Right ventricle myocardium inferior (tissue), 1 donor: ENCODE measurements around the gene TGM2. TPM values are rescaled to one million over a fixed set of nuclear protein-coding genes. Genes with fewer than 3 reads are reported as not detected.
A peak's percentile ranks its signal among the peaks of the same experiment; 100 is the strongest.

Experiments used
- ATAC-seq: fragments of 200-7000 bp; cut with Tn5 transposase; one replicate; pipeline ENCODE4 v1.9.1; 2020; ENCODE audit warnings: mild to moderate bottlenecking, moderate library complexity
- DNase-seq: peaks from one replicate; pipeline ENCODE4 v3.0.0; 2021; ENCODE audit errors: missing footprints
- intact Hi-C: fragments of 100-400 bp; cut with DNase I; formaldehyde crosslinking; loops from one replicate; pipeline ENCODE4 v1.11.0; 2022
- long read RNA-seq: library from polyadenylated mRNA; unstranded; transcript quantifications from one replicate; pipeline ENCODE4 v2.0.0, GENCODE V29; 2021
- total RNA-seq: library from RNA; stranded (reverse); fragmentation: NEBNext Ultra II Directional; extraction: Animal tissue kit (Norgen Biotek cat#: 25700); gene quantifications from one replicate; pipeline ENCODE4 v1.2.1, GENCODE V29; 2021
- donor health status: DM: no; HTN: yes; CAD: no; lungs with severe emphysema.

Gene TGM2
- total RNA-seq: 581 TPM
- long read RNA-seq, full-length matches to known transcripts: 402 of 1,025 reads
- long read RNA-seq, partial matches to known transcripts: 556 of 1,025 reads
- long read RNA-seq, other reads (novel, unspliced or antisense): 67 of 1,025 reads

DNA sequence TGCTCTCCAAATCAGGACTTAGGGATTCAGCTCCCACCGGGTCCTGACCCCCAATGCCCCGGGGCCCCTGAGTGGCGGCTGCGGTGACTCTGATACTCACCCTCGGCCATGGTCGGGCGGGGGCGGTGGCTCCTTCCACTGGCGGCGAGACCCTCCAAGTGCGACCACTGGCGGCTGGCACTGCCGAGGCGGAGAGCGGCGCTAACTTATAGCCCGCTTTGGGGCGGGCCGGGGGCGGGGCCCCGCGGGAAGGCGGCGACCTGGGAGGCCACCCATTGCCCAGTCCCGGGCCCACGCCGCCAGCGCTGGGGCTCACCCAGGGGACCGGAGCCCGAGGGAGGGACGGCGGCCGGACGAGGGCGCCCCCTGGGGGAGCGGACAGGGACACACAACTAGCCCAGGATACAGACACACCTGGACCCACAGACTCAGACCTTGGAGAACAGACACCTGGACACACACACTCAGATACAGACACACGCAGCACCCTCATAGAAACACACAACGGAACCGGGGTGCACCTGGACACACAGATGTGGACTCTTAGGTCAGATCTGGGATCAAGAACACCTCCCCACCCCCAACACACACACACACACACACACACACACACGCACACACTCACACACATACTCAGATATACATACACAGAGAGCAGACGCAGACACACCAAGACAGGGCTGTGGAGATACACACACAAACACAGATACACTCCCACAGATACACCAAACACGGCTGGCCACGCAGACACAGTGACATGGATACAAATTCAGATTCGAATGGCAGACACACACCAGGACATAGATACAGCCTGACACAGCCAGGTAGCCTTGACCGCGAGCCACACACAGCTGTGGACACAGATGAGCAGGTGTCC, at the start of gene TGM2:
Gene TGM2, minus strand, starts transcription at position 182 of the 877 bp plus-strand sequence. Its CDS starts 72 bp downstream, at position 110.
- intact Hi-C loops: loop anchor here (1.0 to 2.0 kb wide), 3 partner anchors 57 to 109 kb away; no protein-coding TSS in a partner anchor
- DNase-seq: peak; percentile 93
- ATAC-seq: peak; percentile 83

DNA sequence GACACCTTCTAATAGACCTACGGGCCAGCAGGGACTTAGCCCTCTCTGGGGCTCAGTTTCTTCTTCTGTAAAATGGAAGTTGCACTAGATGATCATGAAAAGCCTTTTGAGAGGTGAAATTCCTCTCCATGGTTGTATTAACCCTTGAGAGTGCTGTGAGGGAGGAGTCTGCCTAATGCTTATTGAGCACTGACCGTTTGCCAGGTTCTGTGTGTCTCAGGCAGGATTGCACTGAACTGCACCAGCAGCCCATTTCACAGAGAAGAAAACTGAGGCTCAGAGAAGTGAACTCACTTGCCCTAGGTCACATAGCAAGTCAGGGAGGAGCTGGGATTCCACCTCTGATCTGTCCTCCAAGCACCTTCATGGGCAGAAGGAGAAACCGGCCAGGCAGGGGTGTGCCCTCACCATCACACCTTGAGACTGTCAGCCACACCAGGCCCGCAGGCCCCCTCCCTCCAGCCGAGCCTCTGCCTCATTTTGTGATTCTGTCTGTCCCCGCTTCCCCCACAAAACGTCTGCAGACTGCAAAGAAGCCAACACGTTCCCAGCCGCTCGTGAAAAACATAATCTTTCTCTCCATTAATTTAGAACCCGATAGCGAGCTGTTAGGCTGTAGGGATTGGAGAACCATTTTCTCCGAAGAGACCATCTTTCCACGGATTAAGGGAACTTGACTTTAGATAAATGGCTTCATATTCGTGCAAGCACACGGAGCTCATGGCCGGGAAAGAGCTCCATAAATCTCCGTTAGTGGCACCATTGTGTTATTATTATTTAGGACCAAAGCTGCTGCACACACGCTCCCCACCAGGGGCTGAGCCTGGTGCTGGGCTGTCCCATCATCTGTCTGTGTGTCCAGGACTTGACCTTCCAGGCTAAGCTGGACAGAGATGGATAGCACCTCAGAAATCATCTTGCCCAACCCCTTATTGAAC, 49.5 kb upstream of the TGM2 start:
- no peak for DNase-seq
- ATAC-seq: no peak
- intact Hi-C loops: no loop called here

DNA sequence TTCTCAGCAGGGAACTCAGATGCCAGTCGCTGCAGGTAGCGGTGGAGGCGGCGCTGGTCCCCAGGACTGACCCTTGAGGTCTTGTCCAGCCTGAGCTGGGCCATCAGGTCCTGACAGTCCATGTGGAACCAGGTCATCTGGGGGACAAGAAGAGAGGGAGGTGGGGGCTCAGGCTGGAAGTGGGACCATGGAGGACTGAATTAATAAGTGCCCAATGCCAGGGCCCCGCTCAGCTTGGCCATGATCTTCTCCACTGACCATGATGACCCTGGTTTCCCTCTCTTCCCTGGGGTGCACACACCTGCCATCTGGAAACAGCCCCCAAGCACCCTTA, 48.5 kb upstream of the TGM2 start:
- intact Hi-C loops: no loop called here
- ATAC-seq: no peak
- no peak for DNase-seq

DNA sequence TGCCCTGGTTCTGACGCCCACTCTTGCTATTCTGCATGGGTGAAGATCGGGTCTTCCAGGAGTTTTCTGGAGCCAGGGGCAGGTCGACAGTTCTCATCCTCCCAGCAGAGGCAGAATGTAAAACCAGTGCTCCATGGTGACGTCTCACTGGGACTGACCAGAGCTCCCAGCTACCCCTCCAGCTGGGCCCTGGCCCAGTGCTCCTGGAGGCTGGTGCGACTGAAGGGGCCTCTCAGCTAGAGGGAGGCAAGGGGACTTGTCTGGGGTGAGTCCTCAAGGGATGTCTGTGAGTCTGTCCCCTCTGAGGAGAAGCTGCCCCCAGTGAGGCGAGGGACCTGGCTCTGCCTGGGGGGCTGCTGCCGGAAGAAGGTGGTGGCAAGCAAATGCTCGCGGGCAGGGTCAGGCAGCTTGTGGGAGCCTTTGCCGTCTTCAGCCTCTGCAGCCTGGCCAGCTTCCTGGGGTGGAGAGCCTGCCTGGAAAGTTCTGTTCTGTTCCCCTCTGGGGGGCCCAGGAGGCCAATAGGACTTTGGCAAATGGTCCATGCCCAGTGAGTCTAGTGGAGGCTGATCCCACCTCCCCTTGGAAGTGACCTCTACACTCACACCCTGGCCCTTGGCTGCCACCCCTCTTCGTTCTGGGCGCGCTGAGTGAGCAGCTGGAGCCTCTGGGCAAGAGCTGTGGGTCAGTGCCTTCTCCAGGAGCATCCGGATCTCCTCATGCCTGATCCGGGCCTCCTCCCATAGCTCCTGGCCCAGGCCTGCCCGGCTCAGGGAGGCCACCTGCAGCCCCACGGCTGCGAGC, 47.9 kb upstream of the TGM2 start:
- ATAC-seq: peak; percentile 52
- DNase-seq: peak; percentile 76
- intact Hi-C loops: no loop called here

DNA sequence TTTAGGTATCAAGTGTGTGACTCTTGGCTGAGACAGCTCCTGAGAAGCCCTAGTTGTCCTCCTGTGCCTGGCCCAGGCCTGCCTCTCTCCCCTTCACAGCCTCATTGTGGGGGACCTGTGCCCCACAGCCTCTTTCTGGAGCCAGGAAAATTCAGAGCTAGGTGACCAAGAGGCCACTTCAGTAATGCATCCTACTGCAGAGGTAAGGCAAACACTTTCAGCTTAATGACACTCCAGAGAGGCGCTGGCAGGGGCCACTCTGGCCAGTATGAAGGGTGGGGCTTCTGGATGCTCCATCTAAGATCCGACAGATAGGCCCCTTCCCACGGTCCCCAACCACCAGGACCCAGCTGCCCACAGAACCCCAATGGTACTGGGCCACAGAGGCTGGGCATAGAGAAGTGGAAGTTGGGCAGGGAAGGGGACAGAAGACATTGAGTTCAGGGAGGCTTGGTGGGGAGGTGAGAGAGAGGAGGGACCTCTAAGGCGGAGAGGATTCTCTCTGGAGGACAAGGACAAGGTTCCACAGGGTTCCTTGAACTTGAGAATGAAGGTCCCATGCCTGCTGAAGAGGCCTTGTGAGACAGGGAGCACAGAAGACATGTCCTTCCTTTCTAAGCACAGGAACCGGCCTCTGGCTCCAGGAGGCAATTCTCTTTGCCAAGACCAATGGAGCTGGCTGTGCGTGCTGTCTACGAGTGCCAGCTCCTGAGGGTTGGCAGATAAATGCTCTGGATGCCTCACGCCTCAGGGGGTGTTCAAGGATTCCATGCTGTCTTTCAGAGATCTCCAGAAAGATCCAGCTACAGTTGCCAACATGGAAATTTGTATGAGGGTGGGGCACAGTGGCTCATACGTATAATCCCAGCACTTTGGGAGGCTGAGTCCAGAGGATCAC, 46.4 kb upstream of the TGM2 start:
- intact Hi-C loops: no loop called here
- DNase-seq: no peak
- peak; percentile 23 for ATAC-seq

DNA sequence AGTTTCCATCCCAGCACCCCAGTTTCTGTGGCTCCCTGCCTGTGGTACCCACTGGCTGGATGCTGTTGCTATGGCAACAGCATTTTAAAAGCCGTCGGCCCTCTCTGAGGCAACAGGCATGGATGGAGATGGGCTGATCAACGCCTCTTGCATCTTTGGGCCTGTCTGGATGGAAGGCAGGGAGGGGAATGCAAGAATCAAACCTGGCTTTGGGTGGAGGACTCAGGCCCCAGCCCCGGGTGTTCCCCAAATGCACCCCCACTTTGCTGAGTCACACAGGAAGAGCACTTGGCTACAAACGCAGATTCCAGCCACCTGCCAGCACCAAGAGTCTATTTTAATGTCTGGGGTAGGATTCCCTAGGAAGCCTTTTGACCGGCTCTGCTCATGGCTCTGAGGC, 45.7 kb upstream of the TGM2 start:
- intact Hi-C loops: no loop called here
- DNase-seq: no peak
- no peak for ATAC-seq

DNA sequence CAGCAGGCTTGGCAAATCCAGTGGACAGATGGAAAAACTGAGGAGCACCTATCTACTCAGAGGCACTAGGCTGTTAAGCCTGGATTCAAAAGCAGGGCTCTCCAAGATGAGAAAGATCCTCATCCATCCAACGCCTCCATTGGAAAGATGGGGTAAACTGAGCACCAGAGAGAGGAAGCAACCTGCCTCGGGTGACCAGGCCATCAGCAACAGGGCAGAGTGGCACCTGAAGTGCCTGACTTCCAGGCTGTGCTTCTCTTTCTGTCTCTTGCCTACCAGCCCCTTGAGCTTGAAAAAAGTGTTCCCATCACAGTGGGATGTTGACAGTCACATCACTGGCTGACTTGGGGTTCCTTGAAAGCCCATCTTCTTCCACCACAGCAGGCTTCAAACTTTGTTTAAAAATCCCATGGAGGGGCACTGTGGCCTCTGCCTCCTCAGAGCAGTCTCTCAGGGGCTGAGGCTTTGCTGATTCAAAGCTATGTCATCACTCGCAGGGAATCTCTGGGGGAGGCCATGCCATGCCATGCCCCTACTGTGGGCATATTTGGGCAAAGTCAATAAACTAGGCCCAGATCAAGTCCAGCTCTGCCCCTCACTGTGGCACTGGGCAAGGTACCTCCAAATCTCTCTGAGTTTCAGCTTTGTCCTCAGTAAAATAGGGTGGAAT, 44.8 kb upstream of the TGM2 start:
- ATAC-seq (no peak), DNase-seq (no peak)
- intact Hi-C loops: no loop called here

DNA sequence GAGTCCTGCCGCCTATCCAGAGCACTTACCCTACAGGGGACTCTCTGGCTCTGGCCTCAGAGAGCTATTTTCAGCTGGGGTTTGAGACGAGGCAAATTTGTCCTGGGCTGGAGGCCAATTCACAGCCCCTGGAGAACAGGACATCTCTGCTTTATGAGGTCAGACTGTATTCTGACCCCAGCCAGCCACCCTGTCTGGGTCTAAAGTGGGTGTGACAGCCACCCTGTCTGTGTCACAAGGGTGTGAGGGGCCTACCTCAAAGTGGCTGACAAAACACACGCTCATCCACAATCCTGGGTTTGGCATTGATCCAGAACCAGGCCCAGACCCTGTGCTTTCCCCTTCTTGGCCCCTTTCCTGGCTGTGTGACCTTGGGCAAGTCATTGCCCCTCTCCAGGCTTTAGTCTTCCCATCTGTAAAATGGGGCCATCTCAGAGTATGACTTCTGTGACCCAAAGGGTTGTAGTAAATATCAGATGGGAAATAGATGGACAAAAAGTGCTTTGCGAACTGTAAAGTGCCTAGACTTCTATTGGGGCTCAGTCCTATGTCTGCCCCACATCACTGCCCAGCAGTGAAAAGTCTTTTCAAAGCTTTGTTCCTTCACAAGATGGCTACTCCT, 44.1 kb upstream of the TGM2 start:
- DNase-seq: no peak
- intact Hi-C loops: no loop called here
- peak; percentile 71 for ATAC-seq

DNA sequence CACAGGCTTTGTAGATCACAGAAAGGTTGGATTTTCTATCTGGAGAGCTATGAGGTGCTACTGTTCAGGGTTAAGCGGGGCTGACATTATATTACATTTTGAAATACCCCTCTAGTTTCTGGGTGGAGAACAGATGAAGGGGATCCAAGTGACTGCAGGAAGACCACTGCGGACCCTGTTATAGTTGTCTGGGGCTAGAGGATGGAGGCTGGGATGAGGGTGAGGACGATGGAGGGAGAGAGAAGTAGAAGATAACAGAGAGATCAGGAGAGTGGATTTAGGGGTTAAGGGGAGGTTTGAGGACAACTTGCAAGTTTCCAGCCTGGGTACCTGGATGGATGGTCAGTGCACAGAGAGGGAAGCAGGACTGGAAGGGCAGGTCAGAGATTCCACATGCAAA, 43.5 kb upstream of the TGM2 start:
- intact Hi-C loops: no loop called here
- ATAC-seq (no peak), DNase-seq (no peak)

DNA sequence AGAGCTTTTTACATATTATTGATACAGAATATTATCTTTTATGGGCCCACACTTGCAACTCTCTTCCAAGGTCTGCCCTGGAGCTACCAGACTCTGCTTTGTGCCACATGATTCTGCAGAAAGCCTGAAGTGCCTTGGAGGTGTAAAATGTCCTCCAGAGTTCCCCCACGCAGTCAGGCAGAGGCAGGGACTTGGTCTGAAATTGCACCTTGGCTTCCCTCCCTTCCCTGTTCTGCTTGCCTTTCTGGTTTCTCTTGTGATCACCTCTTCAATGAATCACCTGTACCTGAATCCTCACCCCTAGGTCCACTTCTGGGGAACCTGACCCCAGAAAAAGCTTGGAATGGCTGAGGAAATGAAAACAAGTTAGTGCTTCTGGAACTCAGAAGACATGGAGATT, 43.0 kb upstream of the TGM2 start:
- ATAC-seq: no peak
- intact Hi-C loops: no loop called here
- no peak for DNase-seq

DNA sequence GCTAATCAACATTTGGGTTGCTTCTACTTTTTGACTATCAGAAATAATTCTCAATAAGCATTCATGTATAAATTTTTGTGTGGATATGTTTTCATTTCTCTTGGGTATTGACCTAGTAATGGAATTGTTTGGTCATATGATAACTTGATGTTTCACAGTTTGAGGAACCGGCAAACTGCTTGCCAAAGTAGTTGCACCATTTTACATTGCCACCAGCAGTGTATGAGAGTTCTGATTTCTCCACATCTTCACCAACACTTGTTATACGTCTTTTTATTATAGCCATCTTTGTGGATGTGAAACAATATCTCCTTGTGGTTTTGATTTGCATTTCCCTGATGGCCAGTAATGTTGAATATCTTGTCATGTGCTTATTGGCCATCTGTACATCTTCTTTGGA, 42.6 kb upstream of the TGM2 start:
- DNase-seq (no peak), ATAC-seq (no peak)
- intact Hi-C loops: no loop called here

DNA sequence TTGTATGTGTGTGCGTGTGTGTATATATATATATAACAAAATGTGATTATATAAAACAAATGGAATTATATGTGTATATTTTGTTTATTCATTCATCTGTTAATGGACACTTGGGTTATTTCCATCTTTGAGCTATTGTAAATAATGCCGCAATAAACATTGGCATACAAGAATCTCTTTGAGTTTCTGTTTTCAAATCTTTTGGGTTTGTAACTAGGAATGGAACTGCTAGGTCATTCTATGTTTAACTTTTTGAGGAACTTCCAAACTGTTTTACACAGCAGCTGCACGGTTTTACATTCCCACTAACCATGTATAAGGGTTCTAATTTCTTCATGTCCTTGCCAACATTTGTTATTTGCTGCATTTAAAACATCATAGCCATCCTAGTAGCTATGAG, 39.9 kb upstream of the TGM2 start:
- intact Hi-C loops: no loop called here
- DNase-seq (no peak), ATAC-seq (no peak)

DNA sequence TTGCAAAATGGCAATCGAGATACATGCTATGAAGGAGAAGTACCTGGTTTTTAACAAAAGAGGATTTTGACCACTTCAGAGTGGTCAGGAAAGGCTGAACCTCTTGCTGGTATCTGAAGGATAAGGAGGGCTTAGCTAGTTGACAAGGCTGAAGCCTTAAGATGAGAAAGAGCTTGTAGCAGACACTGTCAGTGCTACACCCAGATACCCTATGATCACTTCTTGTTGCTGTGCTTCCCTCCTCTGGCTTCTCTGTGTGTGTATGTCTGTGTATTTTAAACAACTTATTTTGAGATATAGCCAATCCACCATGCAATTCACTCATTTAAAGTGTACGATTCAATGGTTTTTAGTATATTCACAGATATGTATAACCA, 38.9 kb upstream of the TGM2 start:
- ATAC-seq (no peak), DNase-seq (no peak)
- intact Hi-C loops: no loop called here

DNA sequence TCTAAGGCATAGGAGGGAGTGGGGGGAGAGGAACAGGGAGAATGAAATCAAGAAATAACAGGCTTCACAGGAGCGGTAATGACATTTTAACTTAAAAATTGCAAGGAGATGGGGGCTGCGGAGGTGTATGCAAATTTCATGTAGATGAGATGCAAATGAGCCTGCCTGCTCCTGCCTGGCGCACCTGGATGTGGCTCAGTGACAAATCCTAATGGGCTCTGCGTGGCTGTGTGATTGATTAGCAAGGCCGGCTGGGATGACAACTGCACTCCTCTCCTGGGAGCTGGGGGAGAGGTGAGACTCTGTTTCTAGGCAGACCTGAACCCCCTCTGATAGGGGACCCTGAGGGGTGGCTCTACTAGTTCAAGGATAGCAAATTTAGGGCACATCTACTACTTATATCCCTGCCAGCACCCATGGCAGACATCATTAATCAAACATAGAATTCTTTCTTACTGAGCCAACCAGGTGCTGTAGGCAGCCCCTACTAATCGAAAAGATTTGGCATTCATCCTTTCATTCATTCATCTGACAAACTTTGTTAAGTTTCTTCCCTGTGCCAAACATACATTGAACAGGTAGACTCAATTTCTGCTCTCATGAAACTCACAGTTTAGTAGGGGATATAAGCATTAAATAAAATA, 38.4 kb upstream of the TGM2 start:
- intact Hi-C loops: no loop called here
- ATAC-seq (no peak), DNase-seq (no peak)

DNA sequence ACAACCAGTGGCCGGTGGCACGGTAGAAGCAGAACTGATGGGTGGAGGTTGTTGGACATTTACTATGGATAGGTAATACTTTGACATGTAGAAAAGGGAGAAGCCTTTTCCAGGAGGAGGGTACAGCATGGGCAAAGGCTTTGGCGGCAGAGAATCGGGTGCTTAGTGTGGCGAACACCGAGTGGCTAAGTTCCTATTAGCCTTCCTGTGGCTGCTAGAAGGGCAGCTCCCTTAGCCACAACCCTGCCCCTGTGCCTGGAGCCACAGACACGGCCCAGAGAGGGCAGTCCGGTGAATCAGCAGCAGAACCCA, 37.9 kb upstream of the TGM2 start:
- intact Hi-C loops: no loop called here
- ATAC-seq: no peak
- no peak for DNase-seq

DNA sequence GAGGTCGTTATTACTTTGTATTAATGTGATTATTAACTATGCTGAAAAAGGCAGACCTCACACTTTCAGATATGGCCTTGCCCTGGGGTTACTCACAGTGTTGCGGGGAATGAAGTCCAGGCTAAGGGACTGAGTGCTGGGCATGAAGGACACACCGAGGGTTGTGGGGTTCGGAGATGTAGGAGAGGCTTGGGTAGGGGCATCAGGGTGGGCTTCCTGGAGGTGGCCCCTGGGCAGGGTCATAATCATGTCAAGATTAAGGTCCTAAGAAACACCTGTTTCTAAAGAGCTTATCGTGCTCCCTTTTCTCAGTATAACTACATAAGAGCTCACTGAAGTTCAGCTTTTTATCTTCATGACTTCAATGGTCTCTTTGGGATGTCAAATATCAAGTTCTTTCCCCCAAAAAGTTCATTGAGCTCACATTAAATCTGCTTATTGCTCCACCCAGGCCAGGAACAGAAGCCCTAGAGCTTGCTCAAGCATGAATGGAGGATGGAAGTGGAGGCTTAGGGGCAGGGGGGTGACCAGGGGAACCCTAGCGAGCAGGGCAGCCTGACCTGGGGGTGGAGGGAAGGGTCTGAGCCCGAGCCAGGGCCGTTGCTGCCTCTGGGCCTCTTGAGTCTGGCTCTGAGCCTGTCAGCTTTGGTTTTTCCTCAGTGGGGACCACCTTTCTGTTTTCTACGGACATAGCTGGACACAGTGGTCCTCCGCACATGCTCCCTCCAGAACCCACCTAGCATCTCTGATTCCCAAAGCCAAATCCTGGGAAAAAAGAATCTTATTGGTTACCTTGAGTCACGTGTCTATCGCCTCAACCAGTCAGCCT, 37.3 kb upstream of the TGM2 start:
- no peak for ATAC-seq
- no peak for DNase-seq
- intact Hi-C loops: no loop called here
